Body of pancreas (tissue), 4 donors: ENCODE measurements around the gene TACC2.

Experiments
- CTCF ChIP-seq, 7 experiments: fragments of 450-650 bp in 4 of 7; fragments of 200-600 bp in 3 of 7; sonication (generic) in 3 of 7; IDR thresholded peaks; one replicate each; pipeline ENCODE4 v1.5.1; 2016 to 2019; ENCODE audit warnings: antibody characterized with exemption in 7 of 7
- POLR2A ChIP-seq, 3 donors: fragments of 450-650 bp; IDR thresholded peaks; one replicate each; pipeline ENCODE4 v1.6.1; 2016; ENCODE audit warnings: antibody characterized with exemption in 3 of 3, mild to moderate bottlenecking in 2 of 3

- TF ChIP-seq POLR2A (IDR thresholded peaks at IDR 0.05) (no peak), CTCF (IDR thresholded peaks at IDR 0.05) (no peak)
These were observed 150.7 kb downstream of the TACC2 start for GRCh38 chr10:122139627-122140170.
